Heart left ventricle (tissue), 16 donors: ENCODE results near the gene OLFM1. TPM values are rescaled to one million over a fixed set of nuclear protein-coding genes. Genes with fewer than 3 reads are reported as not detected.
A peak's percentile ranks its signal among the peaks of the same experiment; 100 is the strongest.

Source experiments
- ATAC-seq, 4 donors: fragments of 200-7000 bp; cut with Tn5 transposase; one replicate each; pipeline ENCODE4 v1.9.1; 2020 to 2022; ENCODE audit warnings: moderate library complexity in 4 of 4, mild to moderate bottlenecking in 3 of 4, moderate number of reproducible peaks in 1 of 4
- DNase-seq, 5 donors: peaks; one replicate each; pipeline ENCODE4 v3.0.0-alpha.2; 2020
- H3K27ac ChIP-seq, 12 donors: fragments of 200-600 bp; sonication (generic) in 4 of 12; one replicate each; pipeline versions ENCODE4 v1.5.0 to v1.8.0; 2016 to 2022; ENCODE audit warnings: mild to moderate bottlenecking in 2 of 12
- H3K27me3 ChIP-seq, 9 donors: fragments of 200-600 bp; sonication (generic) in 2 of 9; one replicate each; pipeline versions ENCODE4 v1.5.1 to v1.8.0; 2016 to 2022; ENCODE audit warnings: mild to moderate bottlenecking in 3 of 9
- H3K36me3 ChIP-seq, 9 donors: fragments of 200-600 bp; sonication (generic) in 2 of 9; one replicate each; pipeline versions ENCODE4 v1.5.0 to v1.8.0; 2018 to 2022; ENCODE audit warnings: mild to moderate bottlenecking in 2 of 9
- H3K4me1 ChIP-seq, 12 donors: fragments of 200-600 bp; sonication (generic) in 4 of 12; one replicate each; pipeline versions ENCODE4 v1.5.0 to v1.8.0; 2016 to 2022; ENCODE audit warnings: mild to moderate bottlenecking in 3 of 12
- H3K4me3 ChIP-seq, 12 donors: fragments of 200-600 bp; sonication (generic) in 4 of 12; one replicate each; pipeline versions ENCODE4 v1.5.0 to v1.8.0; 2017 to 2022; ENCODE audit warnings: mild to moderate bottlenecking in 9 of 12, moderate library complexity in 4 of 12
- H3K9me3 ChIP-seq, 12 donors: fragments of 200-600 bp; sonication (generic) in 4 of 12; one replicate each; pipeline versions ENCODE4 v1.5.0 to v1.8.0; 2016 to 2022; ENCODE audit warnings: mild to moderate bottlenecking in 1 of 12
- POLR2A ChIP-seq, 2 donors: fragments of 450-650 bp; IDR thresholded peaks; one replicate each; pipeline ENCODE4 v1.6.1; 2017; ENCODE audit warnings: antibody characterized with exemption in 2 of 2, mild to moderate bottlenecking in 2 of 2, moderate library complexity in 2 of 2
- WGBS, 4 donors: extraction: QIAGEN DNeasy Blood & Tissue Kit in 2 of 4; methylation state at CpG; one replicate each; pipeline versions ENCODE4 v1.1.5 to v1.1.7; 2013 to 2018; 5-methylcytosine and 5-hydroxymethylcytosine counted together
- intact Hi-C, 10 donors: fragments of 100-400 bp; cut with DNase I; formaldehyde crosslinking; loops; one replicate each; pipeline versions ENCODE4 v1.11.1 to v1.14.2; 2022
- long read RNA-seq, 3 donors: library from polyadenylated mRNA; unstranded; transcript quantifications; one replicate each; pipeline ENCODE4 v2.0.0, GENCODE V29; 2020 to 2021
- polyA plus RNA-seq, 2 donors: library from polyadenylated mRNA; stranded (reverse); fragments of 200-250 nt; gene quantifications; one replicate each; pipeline ENCODE4 v1.2.3, GENCODE V29; 2013
- total RNA-seq, 9 donors: library from RNA; depleted of rRNA in 2 of 9; stranded (reverse); fragments of >200 nt in 2 of 9; fragmentation: NEBNext Ultra II Directional in 3 of 9; extraction: Animal tissue kit (Norgen Biotek cat#: 25700) in 3 of 9; gene quantifications; one replicate each; pipeline versions ENCODE4 v1.1.0 to v1.2.4, GENCODE V29; 2016 to 2023
- TF ChIP-seq, protein P1 (sequence below), 12 donors: fragments of 200-600 bp; sonication (generic) in 4 of 12; IDR thresholded peaks; one replicate each; pipeline versions ENCODE4 v1.5.0 to v1.8.0; 2018 to 2022; ENCODE audit warnings: antibody characterized with exemption in 12 of 12, mild to moderate bottlenecking in 5 of 12
- donor health status: ischemic (EF 13 %, LVEDD 7.1; RV severe dilation, severe dysfunction).
- donor health status: healthy with polysubstance abuse.
- donor health status: DM: no; HTN: yes; CAD: no.
- donor health status: DM: no; HTN: no; CAD: no.
- donor health status: ischemic (EF 25% LVEDD 6.9; RV normal size, moderate dysfunction).
- donor health status: ischemic (EF 25% LVEDD 5.7; RV mildly dilated, moderate dysfunction).
- donor health status: healthy.
- donor health status: DM: yes; HTN: yes; CAD: no.
- donor health status: ischemic (EF 35%, LVEDD 5.7; RV mildly dilated, moderate dysfunction).
- donor health status: nonischemic (EF 11% LVEDD 7.7; RV severe dilation, severe dysfunction).
- donor health status: DM: yes; HTN: yes; CAD: no.
- donor health status: PGD.
- donor health status: ischemic (EF 29% LVEDD 5.4; RV normal size, mild dysfunction).
- donor health status: nonischemic (EF 23%, LVEDD 6.1; RV moderate dilation, normal function).

The OLFM1 gene
- total RNA-seq (10 to 100 TPM in 3 of 9 donors, 1 to 10 TPM in 6; 3.5 to 11.8 (median 8.1) TPM), polyA plus RNA-seq (1 to 10 TPM; 6.5 to 8.2 TPM)
- long read RNA-seq, donor 1, transcript OLFM1-204 (6 exons, 2,444 nt) = minor isoform, 6 of 19 reads
- long read RNA-seq, donor 1, transcript OLFM1-201 (6 exons, 2,591 nt) = major isoform, 7 of 19 reads
- long read RNA-seq, donor 1, partial matches to known transcripts = 0 of 19 reads
- long read RNA-seq, donor 1, other reads (novel, unspliced or antisense) = 2 of 19 reads
- long read RNA-seq, donor 2, partial matches to known transcripts = 0 of 2 reads
- long read RNA-seq, donor 2, other reads (novel, unspliced or antisense) = 0 of 2 reads
- long read RNA-seq, donor 3, partial matches to known transcripts = 0 of 7 reads
- long read RNA-seq, donor 3, other reads (novel, unspliced or antisense) = 0 of 7 reads

GRCh38 chr9:135087489-135087792 lies at the start of gene OLFM1:
TSS of gene OLFM1 (plus strand) at chr9:135087668. CDS start at chr9:135087990, 322 bp downstream.
- ATAC-seq = peak; percentile 60 to 90 (median 82)
- Histone ChIP-seq H3K36me3 (no peaks in the 10 kb centered on the region), H3K4me1 (peaks cover 0 to 38% (median 19%) of the 10 kb centered on the region in 12 donors), H3K27me3 (peaks cover 15 to 50% (median 23%) of the 10 kb centered on the region in 9 donors), H3K4me3 (peak within 1 kb of the TSS; percentile 22 to 63 (median 52)), H3K9me3 (no peaks in the 10 kb centered on the region), H3K27ac (peak within 1 kb of the TSS in 6 of 12 donors; percentile 5 to 47 (median 21))
- intact Hi-C loops = loop anchor here (1.0 to 10.0 kb wide), 6 partner anchors 255 to 393 kb away; no protein-coding TSS in a partner anchor
- TF ChIP-seq POLR2A (IDR thresholded peaks at IDR 0.05) = no peak
- TF ChIP-seq, protein P1, sequence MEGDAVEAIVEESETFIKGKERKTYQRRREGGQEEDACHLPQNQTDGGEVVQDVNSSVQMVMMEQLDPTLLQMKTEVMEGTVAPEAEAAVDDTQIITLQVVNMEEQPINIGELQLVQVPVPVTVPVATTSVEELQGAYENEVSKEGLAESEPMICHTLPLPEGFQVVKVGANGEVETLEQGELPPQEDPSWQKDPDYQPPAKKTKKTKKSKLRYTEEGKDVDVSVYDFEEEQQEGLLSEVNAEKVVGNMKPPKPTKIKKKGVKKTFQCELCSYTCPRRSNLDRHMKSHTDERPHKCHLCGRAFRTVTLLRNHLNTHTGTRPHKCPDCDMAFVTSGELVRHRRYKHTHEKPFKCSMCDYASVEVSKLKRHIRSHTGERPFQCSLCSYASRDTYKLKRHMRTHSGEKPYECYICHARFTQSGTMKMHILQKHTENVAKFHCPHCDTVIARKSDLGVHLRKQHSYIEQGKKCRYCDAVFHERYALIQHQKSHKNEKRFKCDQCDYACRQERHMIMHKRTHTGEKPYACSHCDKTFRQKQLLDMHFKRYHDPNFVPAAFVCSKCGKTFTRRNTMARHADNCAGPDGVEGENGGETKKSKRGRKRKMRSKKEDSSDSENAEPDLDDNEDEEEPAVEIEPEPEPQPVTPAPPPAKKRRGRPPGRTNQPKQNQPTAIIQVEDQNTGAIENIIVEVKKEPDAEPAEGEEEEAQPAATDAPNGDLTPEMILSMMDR (IDR thresholded peaks at IDR 0.05) = peak; percentile 41 to 83 (median 76)
- WGBS, 4 donors = 0 to 1% (median 0%) methylated on average over 1 to 40 of the region's 40 CpGs
- DNase-seq = peak; percentile 83 to 88 (median 84)

DNA sequence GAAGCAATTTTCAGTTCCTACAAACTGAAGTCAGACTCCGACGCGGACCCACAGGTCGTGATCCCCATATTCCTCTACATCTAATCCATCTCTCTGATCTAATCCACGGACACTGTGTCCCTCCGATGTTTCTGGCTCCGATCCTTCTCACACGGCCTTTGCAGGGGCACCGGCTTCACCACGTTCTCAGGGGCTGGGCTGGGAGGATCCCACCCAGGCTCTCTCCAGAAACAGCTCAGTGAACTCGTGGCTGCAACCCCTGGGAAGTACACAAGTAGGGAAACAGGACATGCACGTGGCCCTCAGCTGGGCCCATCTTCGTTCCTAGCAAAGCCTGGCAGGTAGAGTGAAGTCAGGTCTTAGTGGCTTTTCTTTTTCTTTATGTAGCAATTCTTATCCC lies 49.1 kb upstream of the OLFM1 start:
- no peaks in the 10 kb centered on the region for H3K9me3 ChIP-seq
- H3K4me3 ChIP-seq = no peak overlapping the region
- TF ChIP-seq, protein P1 (IDR thresholded peaks at IDR 0.05) = no peak
- no peak for TF ChIP-seq POLR2A (IDR thresholded peaks at IDR 0.05)
- no peaks in the 10 kb centered on the region for H3K4me1 ChIP-seq
- H3K27me3 ChIP-seq = peaks cover 0 to 11% (median 4%) of the 10 kb centered on the region in 9 donors
- no peak for ATAC-seq
- intact Hi-C loops = no loop called here
- DNase-seq = peak in 1 of 5 donors; percentile 0
- 74 to 81% (median 77%) methylated on average over 13 of the region's 13 CpGs for WGBS, 4 donors
- no peaks in the 10 kb centered on the region for H3K36me3 ChIP-seq
- no peak overlapping the region for H3K27ac ChIP-seq

DNA sequence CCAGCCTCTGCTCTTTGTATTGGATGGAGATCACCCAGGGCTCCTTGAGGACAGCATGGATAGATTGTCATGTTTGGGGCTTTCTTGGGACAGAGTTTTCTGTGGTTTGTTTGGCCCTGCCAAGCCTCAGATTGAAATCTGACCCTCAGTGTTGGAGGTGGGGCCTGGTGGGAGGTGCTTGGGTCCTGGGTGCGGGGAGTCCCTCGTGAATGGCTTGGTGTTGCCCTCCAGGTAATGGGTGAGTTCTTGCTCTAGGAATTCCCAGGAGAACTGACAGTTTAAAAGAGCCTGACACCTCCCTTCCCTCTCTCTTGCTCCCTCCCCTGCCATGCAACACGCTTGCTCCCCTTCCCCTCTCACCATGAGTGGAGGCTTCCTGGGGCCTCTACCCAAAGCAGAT lies 48.6 kb upstream of the OLFM1 start:
- WGBS, 4 donors = 66 to 74% (median 68%) methylated on average over 3 of the region's 3 CpGs
- ATAC-seq (no peak), DNase-seq (peak in 1 of 5 donors; percentile 7)
- H3K27ac ChIP-seq = no peak overlapping the region
- no peak overlapping the region for H3K4me3 ChIP-seq
- no peak for TF ChIP-seq POLR2A (IDR thresholded peaks at IDR 0.05)
- TF ChIP-seq, protein P1 (IDR thresholded peaks at IDR 0.05) = no peak
- H3K36me3 ChIP-seq = no peaks in the 10 kb centered on the region
- H3K9me3 ChIP-seq = no peaks in the 10 kb centered on the region
- no peaks in the 10 kb centered on the region for H3K4me1 ChIP-seq
- intact Hi-C loops = no loop called here
- H3K27me3 ChIP-seq = peaks cover 0 to 8% (median 4%) of the 10 kb centered on the region in 9 donors

GRCh38 chr9:135039266-135039870 lies 48.1 kb upstream of the OLFM1 start:
- 68 to 84% (median 80%) methylated on average over 5 to 14 of the region's 14 CpGs for WGBS, 4 donors
- TF ChIP-seq, protein P1 (IDR thresholded peaks at IDR 0.05) = no peak
- no peak for TF ChIP-seq POLR2A (IDR thresholded peaks at IDR 0.05)
- Histone ChIP-seq H3K4me3 (no peak overlapping the region), H3K9me3 (no peaks in the 10 kb centered on the region), H3K36me3 (no peaks in the 10 kb centered on the region), H3K27me3 (peaks cover 0 to 8% (median 4%) of the 10 kb centered on the region in 9 donors), H3K27ac (no peak overlapping the region), H3K4me1 (no peaks in the 10 kb centered on the region)
- no peak for ATAC-seq
- intact Hi-C loops = no loop called here
- DNase-seq = no peak
